Stimulated activated CD8-positive, alpha-beta memory T cell treated with anti-CD3 and anti-CD28 coated beads, Interleukin-7, amount 100 ng/mL, for 4 hours (primary cell): ENCODE data around the gene ADCY10.
"Not testable (repeated sequence)": the region's sequence is repeated elsewhere in the genome, so short reads cannot be mapped to it uniquely, and the experiment has no call there.

ENCODE experiments used
- DNase-seq, 2 donors: peaks; one replicate each; pipeline ENCODE4 v3.0.0-alpha.2; 2020; ENCODE audit warnings: low read depth in 2 of 2

ADCY10 gene

DNA sequence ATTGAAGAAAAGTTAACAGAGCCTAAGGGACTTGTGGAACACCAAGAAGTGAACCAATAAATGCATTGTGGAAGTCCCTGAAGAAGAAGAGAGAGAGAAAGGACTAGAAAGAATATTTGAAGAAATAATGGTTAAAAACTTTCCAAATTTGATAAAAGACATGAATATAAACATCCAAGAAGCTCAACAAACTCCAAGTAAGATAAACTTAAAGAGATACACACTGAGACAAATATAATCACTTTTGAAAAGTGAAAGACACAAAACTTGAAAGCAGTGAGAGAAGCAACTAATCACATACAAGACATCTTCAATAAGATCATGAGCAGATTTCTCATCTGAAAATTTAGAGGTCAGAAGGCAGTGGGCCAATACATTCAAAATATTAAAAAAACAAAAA, 101.0 kb downstream of the ADCY10 start:
- DNase-seq, result no peak

DNA sequence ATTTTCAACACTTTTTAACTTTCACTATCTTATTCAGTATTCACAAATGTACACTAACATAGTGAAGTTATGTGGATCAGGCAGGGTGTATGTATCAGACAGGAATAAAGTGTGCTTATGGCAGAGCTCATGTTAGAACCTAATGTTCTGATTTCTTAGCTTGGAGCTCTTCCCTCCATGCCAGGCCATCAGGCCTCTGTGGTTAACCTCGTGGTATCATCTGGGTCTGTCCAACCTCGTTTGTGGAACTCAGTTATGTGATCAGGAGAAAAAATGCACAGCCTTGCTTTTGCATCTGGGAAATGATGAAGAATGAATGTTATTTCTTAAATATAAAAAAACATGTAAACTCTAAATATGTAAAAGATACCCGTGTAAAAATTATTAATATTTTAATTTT, 105.2 kb downstream of the ADCY10 start:
- DNase-seq, result no peak

DNA sequence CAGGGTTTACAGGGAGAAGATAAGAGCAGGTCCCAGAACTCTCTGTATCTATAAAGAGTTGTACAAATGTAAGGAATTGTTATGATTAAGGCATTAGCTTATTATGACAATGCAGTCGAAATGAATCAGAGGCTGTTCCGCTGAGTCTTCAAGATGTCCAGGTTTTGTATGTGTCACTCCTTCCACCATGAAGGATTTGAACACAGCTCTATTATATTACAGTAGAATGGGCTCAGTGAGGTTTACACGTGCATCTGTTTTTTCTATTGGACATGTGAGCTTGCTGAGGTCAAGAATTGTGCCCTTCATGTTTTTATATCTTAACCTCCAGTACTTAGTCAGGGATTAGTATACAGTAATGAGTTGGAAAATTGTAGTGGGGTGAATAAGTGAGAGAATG, 105.8 kb downstream of the ADCY10 start:
- no peak for DNase-seq

DNA sequence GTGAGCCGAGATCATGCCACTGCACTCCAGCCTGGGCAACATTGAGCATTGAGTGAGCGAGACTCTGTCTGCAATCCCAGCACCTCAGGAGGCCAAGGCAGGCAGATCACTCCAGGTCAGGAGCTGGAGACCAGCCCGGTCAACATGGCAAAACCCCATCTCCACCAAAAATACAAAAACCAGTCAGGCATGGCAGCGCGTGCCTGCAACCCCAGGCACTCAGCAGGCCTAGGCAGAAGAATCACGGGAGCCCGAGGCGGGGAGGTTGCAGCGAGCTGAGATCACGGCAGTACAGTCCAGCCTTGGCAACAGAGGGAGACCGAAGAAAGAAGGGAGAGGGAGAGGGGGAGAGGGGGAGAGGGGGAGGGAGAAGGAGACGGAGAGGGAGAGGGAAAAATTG, 107.3 kb downstream of the ADCY10 start:
- DNase-seq, result not testable (repeated sequence)

DNA sequence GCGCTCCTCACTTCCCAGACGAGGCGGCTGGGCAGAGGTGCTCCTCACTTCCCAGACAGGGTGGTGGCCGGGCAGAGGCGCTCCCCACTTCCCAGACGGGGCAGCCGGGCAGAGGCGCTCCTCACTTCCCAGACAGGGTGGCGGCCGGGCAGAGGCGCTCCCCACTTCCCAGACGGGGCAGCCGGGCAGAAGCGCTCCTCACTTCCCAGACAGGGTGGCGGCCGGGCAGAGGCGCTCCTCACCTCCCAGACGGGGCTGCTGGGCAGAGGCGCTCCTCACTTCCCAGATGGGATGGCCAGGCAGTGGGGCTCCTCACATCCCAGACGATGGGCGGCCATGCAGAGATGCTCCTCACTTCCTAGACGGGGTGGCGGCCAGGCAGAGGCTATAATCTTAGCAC, 107.7 kb downstream of the ADCY10 start:
- DNase-seq, result not testable (repeated sequence)

DNA sequence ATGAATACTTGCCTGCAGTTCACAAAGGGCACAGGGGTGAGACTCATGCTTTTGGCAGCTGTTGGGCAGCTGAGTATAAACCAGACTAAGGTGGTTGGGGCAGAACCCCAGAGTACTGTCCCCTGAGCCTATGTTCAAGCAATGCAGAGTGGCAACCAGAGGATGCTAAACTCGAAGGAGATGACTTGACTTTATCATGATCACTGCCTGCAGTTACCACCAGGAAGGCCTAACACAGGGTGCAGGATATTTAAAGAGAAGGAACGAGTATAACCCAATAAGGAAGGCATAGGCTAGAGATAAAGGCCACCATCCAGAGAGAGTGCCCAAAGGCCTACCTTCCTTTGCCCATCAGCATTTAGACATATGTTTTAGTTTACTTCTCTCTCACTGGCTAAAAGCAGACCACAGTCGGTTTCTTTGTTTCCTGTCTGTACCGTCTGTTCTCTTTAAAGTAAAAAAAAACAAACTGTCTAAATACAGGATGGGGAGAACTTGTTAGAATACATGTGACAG, 108.8 kb downstream of the ADCY10 start:
- DNase-seq, result no peak

DNA sequence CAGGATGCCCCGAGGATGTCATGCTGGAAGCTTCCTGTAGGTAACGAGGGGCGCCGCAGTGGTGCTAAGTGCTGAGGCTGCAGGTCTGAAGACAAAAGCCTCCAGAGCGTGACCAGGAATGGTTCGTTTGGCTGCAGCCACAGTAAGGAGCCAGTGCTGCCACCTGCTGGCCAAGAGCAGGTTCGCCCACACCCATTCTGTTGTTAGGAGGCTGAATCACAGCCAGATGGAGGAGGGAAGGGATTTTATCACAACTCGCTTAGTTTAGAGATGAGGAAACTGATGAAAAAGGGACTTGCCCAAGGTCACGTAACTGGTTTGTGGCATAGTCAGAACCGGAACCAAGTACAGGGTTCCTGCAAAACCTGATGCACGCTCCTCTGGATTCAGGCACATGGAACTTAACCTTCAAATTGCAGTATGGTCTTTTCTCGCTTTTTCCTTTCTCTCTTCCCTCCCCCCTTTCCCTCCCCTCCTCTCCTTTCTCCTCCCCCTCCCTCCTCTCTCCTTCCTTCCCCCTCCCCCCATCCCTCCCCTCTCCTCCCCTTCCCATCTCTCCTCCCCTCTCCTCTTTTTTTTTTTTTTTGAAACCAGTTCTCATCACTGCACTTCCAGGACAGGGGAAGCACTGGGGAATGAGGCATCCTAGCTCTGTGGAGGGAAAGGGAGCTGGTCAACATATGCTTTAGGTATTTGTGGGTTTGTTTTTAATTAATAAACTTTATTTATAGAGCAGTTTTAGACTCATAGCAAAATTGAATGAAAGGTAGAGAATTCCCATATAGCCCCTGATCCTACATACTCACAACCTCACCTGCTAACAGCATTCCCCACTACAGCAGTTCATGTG, 110.4 kb downstream of the ADCY10 start:
- peak; percentile 66 to 75 for DNase-seq

DNA sequence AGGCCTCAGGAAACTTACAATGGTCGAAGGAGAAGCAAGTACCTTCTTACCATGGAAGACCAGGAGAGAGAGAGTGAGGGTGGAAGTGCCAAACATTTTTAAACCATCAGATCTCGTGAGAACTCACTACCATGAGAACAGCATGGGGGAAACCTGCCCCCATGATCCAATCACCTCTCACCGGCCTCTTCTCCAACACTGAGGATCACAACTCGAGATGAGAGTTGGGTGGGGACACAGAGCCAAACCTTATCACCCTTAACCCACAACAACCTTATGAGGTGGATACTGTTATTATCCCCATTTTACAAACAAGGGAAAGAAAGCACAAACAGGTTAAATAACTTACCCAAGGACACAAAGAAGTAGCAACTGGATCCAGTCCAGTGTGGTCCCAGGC, 111.7 kb downstream of the ADCY10 start:
- DNase-seq, result no peak

DNA sequence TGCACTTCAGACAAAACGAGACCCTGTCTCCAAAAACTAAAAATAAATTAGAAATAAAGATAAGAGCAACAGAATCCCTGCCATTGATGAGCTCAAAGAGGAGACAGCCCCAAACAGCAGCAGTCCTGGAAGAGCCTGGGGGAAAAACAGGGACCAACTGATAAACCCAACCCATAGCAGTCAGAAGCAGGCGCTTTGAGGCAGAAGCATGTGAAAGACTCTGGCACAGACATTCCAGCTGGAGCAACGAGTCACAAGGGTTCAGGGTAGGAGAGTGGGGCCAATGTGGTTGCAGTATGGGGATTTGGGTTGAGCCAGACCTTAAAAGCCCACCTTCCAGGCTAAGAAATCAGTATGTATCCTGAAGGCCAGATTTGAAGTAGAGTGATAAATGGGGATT, 113.7 kb downstream of the ADCY10 start:
- DNase-seq, result no peak

DNA sequence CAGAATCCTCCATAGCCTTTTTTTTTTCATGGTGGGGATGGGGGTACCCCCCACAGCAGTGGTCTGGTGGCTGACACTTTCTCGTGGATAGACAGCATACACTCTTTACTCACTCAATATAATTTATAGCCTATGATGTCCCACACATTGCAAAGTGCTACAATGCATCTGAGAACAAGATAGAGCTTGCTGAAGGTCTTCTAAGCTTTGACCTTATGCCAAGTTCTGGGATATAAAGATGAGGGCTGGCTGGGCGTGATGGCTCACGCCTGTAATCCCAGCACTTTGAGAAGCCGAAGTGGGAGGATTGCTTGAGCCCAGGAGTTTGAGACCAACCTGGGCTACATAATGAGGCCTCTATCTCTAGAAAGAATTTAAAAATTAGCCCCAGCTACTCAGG, 114.2 kb downstream of the ADCY10 start:
- DNase-seq, result no peak

DNA sequence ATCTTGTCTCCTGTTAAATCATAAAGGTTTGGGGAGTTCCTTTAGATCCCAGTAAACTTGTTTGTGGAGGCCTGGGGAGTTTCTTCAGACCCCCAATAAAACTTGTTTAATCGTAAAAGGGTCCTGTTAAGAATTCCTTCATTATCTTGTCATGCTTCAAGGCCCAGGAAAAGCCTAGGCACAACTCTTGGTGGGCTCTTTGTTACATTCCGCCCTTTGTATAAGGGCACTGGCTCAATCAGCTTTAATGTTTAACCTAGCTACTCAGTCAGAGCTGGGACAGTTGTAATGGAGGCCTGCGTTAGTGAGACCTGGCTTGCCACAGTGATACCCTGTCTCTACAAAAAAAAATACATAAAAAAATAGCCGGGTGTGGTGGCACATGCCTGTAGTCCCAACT, 115.0 kb downstream of the ADCY10 start:
- no peak for DNase-seq

DNA sequence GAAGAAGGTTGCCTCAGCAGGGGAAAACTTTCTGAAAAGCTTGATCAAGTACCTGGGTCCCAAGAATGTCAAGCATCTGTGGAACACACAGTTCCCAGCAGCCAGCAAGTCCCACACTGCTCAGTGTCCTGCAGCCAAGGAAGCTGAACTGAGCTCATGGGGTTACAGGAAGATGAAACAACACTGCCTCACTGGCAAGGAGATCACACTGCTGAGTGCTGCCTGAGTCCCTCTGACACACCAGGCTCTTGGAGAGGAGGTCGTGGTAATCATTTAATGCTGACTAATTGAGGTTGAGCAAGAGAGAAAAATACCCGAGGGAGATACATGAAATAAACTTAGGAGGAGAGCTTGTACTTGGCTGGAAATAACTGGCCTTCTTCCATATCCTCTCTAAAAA, 116.9 kb downstream of the ADCY10 start:
- DNase-seq, result no peak

DNA sequence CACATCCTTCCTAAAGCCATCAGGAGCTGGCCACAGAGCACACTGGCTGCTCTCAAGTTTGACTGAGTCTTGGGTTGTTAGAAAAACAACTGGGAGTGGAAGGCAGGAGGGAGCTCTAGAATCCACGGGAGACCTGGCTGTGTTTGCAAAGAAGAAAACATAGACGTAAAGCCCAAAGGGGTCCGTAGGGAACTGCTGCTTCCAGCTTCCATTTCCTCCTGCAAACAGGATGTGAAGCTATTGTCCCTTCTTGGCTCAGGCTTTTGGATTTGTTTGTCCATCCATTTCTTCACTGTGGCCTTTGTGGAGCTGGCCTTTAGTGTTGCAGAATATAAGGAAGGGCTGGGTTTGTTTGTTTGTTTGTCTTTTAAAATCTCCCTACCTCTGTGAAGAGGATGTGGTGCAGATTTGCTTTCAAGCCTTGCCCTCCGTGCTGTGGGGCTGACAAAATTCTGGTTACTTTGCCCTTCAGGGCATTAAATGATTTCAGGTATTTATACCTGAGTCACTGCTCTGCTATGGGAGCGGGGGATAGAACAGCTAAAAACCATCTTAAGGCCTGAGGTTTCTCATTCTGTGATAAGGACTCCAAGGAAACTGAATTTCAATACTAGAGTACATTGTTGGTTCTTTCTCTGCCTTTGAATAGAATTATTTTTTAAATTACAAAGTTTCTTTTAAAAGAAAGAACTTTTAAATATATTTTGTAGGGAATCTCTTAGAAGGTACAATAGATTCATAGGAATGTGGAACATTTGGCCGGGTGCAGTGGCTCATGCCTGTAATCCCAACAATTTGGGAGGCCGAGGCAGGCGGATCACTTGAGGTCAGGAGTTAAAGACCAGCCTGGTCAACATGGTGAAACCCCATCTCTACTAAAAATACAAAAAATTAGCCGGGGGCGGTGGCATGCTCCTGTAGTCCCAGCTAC, 117.9 kb downstream of the ADCY10 start:
- DNase-seq, result no peak

DNA sequence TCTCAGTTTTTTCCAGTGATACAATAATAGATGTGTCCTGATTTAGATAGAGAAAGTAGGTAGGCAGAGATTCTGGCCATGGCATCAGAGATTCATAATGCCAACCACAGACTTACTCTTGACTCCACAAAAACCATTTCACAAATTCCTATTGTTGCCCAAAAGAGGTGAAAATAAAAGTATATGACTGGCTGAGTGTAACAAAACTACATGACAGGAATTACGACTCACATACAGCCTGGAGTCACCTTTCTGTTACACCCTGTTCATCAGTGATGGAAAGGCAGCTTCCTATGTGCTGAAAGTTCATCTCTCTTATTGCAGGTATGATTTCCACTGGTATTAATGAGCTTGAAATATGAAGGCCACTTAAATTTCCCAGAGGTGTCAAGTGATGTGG, 119.9 kb downstream of the ADCY10 start:
- no peak for DNase-seq

DNA sequence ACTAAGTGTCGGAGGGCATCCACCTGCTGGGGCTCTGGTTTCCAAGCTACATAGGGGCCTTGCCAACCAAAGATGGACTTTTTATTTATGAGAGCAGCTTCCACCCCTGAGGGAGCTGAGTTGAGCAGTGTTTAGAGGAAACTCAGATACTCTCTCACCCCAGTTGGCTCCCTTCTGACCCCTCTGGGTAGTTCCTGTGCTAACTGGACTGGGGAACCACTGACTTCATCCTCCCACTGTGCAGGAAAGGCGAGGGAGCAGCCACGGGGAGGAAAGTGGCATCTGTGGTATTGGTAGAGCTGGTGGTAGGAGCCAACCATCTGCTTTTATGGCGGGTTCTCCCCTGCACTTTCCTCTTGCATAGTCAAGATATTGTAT, 121.8 kb downstream of the ADCY10 start:
- no peak for DNase-seq

DNA sequence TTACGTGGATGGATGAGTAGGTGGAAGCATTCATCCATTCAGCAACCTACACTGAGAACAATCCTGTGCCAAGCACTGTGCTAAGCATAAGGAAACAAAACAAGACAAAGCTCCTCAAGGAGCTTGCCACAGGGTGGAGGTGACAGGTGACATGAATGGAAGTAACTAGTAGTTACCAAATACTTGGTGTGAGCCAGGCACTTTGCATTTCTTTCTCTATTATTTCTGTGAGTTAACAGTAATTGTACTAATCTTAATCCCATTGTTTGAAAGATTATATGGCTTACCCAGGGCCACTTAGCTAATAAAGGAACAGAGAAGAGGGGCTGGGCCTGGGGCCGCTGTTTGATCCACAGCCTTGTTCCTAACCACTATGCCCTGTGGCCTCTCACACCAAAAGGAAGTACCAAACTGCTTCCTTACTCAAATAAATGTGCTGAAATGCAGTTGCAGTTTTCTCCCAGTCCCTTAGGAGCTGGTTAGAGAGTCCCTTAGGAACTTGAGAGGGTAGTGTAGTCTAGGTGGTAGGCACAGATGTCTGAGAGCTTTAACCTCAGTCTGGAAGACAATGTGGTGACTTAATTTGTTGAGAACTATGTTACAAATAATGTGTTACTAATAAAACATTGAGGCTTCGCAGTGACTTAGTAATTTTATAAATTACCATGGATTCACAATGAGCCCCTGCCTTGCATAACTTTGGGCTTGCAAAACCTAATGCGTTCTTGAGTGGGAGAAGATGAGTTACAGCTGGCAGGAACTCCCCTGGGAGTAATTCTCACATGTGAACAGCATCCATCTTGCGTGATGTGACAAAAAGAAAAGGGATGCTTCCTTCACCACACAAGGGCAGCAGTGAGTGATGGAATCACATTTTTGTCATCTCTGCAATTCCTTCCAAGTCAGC, 122.4 kb downstream of the ADCY10 start:
- no peak for DNase-seq

DNA sequence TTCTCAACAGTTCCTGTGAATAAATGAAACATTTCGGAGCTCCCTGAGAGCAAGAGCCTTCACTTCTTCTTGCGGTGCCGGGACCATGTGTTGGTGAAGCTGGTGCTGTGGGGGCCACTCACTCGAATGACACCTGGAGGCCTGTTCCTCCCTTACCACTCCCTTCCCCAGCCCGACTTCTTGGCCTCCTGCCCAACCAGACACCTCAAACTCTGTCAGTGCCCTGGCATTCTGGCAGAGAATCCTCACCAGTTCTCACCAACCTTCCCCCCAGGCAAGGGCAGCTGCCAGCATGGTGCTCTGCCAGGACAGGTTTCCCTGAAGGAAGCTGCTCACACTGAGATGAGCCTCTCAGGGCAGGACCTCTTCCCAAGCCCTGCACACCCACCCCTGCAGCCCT, 123.8 kb downstream of the ADCY10 start:
- DNase-seq, result no peak

DNA sequence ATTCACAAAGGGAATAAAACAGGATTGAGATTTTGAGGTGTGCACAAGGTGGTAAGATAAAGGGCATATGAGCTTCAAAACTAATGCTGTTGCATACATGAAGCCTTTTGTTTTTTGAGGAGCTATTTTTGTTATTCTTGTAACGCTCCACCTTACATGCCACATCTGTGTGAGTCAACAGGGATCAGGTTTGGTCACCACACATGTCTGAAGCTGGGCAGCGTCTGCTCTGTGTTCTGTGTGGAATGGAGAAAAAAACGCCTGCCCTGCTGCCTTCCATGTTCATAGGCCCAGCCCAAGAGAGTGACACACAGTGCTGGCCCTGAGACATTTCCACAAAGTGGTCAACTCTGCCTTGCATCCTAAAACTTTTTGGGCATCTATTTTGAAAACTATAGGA, 124.4 kb downstream of the ADCY10 start:
- no peak for DNase-seq

DNA sequence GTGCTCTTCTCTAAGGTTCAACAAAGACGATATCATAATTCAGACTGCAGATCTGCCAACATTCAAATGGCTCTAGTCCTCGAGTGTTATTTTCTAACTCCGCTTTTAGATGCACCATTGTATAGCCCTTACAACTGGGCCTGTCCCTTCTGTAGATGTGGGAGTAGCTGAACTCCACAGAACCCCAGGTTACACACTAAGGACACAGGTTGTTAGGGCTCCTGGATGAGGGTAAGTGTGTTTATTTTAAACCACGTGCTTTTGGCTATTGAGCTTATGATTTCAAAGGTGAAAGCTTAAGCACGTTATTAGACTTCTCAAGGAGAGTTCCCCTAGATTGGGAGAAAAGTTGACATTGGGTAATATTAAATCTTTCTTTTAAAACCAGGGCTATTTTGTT, 127.4 kb downstream of the ADCY10 start:
- no peak for DNase-seq

DNA sequence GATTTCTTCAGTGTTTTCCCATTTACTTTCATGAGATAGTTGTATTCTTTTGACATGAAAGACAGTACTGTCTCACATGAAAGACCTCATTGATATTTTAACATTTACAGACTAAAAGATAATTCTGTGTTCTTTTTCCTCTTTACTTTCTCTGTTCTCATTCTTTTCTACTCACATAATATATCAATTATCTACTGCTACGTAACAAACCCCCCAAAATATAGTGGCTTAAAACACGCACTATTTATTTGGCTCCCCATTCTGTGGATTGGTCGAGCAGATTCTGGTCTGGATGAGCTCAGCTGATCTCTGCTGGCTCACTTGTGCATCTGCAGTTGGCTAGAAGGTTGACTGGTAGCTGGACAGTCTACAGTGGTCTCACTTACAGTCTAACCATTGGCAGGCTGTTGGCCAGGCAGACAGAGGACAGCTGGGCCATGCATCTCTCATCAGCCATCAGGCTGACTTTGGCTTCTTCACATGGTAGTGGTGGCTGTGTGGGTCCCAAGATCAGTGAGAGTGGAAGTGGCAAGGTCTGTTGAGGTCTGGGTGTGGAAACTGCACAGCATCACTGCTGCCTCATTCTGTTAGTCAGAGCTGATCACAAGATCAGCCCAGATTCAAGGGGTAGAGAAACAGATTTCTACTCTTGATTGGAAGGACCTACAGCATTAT, 128.9 kb downstream of the ADCY10 start:
- no peak for DNase-seq

DNA sequence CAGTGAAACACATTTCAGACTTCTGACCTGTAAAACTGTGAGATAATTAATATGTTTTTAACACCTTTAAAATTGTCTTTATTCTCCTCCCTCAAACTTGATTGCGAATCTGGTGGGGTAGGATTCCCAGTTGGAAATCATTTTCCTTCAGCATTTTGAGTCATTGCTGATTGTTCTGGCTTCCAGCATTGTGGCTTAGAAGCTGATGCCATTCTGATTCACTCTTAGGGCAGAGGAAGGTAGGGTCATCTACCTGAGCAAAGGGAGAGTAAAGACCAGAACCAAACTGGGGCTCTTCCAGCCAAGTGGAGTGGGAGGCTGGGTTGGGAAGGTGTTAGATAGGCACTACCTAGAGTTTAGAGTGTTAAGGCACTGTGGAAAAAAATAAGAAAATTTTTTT, 131.0 kb downstream of the ADCY10 start:
- DNase-seq, result no peak
